HepG2 (cell line): Measurements from ENCODE around the gene LIMK2. TPM values are rescaled to one million over a fixed set of nuclear protein-coding genes. Genes with fewer than 3 reads are reported as not detected.

Experiments used
- CERS6 ChIP-seq: sonication (generic); formaldehyde crosslinking; IDR thresholded peaks from 2 replicates; pipeline ENCODE4 v1.5.0; 2020; ENCODE audit warnings: missing genetic modification reagents
- FOSL1 ChIP-seq: sonication (generic); formaldehyde crosslinking; IDR thresholded peaks from 2 replicates; pipeline ENCODE4 v1.9.0; 2021; ENCODE audit warnings: missing genetic modification reagents, borderline replicate concordance
- KAT2B ChIP-seq: fragments of 150-350 bp; IDR thresholded peaks from 2 replicates; pipeline ENCODE4 v1.6.1; 2014; ENCODE audit warnings: low read depth, low read length, borderline replicate concordance
- KDM6A ChIP-seq: IDR thresholded peaks from 2 replicates; pipeline ENCODE4 v1.6.1; 2016; ENCODE audit warnings: low read depth
- YEATS2 ChIP-seq: sonication (generic); formaldehyde crosslinking; IDR thresholded peaks from 2 replicates; pipeline ENCODE4 v1.4.0; 2020; ENCODE audit warnings: missing genetic modification reagents, borderline replicate concordance
- ZNF280D ChIP-seq: sonication (generic); formaldehyde crosslinking; IDR thresholded peaks from 2 replicates; pipeline ENCODE4 v1.5.1; 2020; ENCODE audit warnings: mild to moderate bottlenecking, missing genetic modification reagents
- ZNF747 ChIP-seq: sonication (generic); formaldehyde crosslinking; IDR thresholded peaks from 2 replicates; pipeline ENCODE4 v1.8.1; 2023; ENCODE audit warnings: missing genetic modification reagents, mild to moderate bottlenecking, borderline replicate concordance
- ZSCAN30 ChIP-seq: sonication (generic); formaldehyde crosslinking; IDR thresholded peaks from 2 replicates; pipeline ENCODE4 v1.5.0; 2020; ENCODE audit warnings: mild to moderate bottlenecking, missing genetic modification reagents
- polyA plus RNA-seq, 8 experiments: library from polyadenylated mRNA; depleted of rRNA in 3 of 8; stranded (reverse) in 7 of 8; unstranded in 1 of 8; fragments of >200 nt; fragmentation: Illumina TruSeq in 4 of 8; extraction: Trizol in 4 of 8; gene quantifications; 2 replicates each; pipeline versions ENCODE4 v1.2.1 to v1.2.3, GENCODE V29; 2011 to 2016; ENCODE audit warnings: low read depth in 4 of 8, missing spikeins in 1 of 8, mixed read lengths in 1 of 8; ENCODE audit not compliant: insufficient read depth in 1 of 8
- total RNA-seq, 5 experiments: library from RNA; depleted of rRNA; stranded (reverse); fragments of >200 nt; fragmentation: Illumina TruSeq; extraction: Trizol; gene quantifications; 2 replicates each; pipeline ENCODE4 v1.2.3, GENCODE V29; 2016; ENCODE audit warnings: low read depth in 1 of 5
- TF ChIP-seq, protein P1 (sequence below): sonication (generic); formaldehyde crosslinking; IDR thresholded peaks from 2 replicates; pipeline ENCODE4 v1.4.0; 2020; ENCODE audit warnings: missing genetic modification reagents, borderline replicate concordance
- TF ChIP-seq, protein P2 (sequence below): sonication (generic); formaldehyde crosslinking; IDR thresholded peaks from 2 replicates; pipeline ENCODE4 v1.9.0; 2022; ENCODE audit warnings: missing genetic modification reagents, mild to moderate bottlenecking, borderline replicate concordance
- TF ChIP-seq, protein P3 (sequence below): IDR thresholded peaks from 2 replicates; pipeline ENCODE4 v1.6.1; 2016; ENCODE audit warnings: low read depth, missing genetic modification reagents, missing compliant biosample characterization
- TF ChIP-seq, protein P4 (sequence below), 2 experiments: IDR thresholded peaks; 2 replicates each; pipeline ENCODE4 v1.6.1; 2011 to 2012; ENCODE audit warnings: low read length in 2 of 2, borderline replicate concordance in 1 of 2, low read depth in 1 of 2, mild to moderate bottlenecking in 1 of 2, moderate library complexity in 1 of 2

LIMK2 gene
- total and polyA plus RNA-seq, 2 of the 13 experiments (the other 11 are each of a cell fraction or from before 2014, with no cell fraction given): 20.9 to 29.8 TPM

GRCh38 chr22:31223786-31224191 lies 11.7 kb downstream of the LIMK2 start (continued):
- TF ChIP-seq ZNF280D (CRISPR knock-in tag) (no peak), FOSL1 (CRISPR knock-in tag) (no peak), KDM6A (CRISPR knock-in tag) (no peak; the same call in 1 of the 2 replicates), YEATS2 (no peak), ZSCAN30 (no peak), ZNF747 (CRISPR knock-in tag) (0 out of 2 replicates have a peak, but pooled peaks have one; percentile 58), KAT2B (no peak), CERS6 (CRISPR knock-in tag) (no peak)
- TF ChIP-seq, protein P1, sequence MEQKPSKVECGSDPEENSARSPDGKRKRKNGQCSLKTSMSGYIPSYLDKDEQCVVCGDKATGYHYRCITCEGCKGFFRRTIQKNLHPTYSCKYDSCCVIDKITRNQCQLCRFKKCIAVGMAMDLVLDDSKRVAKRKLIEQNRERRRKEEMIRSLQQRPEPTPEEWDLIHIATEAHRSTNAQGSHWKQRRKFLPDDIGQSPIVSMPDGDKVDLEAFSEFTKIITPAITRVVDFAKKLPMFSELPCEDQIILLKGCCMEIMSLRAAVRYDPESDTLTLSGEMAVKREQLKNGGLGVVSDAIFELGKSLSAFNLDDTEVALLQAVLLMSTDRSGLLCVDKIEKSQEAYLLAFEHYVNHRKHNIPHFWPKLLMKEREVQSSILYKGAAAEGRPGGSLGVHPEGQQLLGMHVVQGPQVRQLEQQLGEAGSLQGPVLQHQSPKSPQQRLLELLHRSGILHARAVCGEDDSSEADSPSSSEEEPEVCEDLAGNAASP: no peak; the same call in 1 of the 2 replicates
- TF ChIP-seq, protein P2, sequence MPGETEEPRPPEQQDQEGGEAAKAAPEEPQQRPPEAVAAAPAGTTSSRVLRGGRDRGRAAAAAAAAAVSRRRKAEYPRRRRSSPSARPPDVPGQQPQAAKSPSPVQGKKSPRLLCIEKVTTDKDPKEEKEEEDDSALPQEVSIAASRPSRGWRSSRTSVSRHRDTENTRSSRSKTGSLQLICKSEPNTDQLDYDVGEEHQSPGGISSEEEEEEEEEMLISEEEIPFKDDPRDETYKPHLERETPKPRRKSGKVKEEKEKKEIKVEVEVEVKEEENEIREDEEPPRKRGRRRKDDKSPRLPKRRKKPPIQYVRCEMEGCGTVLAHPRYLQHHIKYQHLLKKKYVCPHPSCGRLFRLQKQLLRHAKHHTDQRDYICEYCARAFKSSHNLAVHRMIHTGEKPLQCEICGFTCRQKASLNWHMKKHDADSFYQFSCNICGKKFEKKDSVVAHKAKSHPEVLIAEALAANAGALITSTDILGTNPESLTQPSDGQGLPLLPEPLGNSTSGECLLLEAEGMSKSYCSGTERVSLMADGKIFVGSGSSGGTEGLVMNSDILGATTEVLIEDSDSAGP (CRISPR knock-in tag): peak; percentile 28; the same call in 1 of the 2 replicates
- TF ChIP-seq, protein P3, sequence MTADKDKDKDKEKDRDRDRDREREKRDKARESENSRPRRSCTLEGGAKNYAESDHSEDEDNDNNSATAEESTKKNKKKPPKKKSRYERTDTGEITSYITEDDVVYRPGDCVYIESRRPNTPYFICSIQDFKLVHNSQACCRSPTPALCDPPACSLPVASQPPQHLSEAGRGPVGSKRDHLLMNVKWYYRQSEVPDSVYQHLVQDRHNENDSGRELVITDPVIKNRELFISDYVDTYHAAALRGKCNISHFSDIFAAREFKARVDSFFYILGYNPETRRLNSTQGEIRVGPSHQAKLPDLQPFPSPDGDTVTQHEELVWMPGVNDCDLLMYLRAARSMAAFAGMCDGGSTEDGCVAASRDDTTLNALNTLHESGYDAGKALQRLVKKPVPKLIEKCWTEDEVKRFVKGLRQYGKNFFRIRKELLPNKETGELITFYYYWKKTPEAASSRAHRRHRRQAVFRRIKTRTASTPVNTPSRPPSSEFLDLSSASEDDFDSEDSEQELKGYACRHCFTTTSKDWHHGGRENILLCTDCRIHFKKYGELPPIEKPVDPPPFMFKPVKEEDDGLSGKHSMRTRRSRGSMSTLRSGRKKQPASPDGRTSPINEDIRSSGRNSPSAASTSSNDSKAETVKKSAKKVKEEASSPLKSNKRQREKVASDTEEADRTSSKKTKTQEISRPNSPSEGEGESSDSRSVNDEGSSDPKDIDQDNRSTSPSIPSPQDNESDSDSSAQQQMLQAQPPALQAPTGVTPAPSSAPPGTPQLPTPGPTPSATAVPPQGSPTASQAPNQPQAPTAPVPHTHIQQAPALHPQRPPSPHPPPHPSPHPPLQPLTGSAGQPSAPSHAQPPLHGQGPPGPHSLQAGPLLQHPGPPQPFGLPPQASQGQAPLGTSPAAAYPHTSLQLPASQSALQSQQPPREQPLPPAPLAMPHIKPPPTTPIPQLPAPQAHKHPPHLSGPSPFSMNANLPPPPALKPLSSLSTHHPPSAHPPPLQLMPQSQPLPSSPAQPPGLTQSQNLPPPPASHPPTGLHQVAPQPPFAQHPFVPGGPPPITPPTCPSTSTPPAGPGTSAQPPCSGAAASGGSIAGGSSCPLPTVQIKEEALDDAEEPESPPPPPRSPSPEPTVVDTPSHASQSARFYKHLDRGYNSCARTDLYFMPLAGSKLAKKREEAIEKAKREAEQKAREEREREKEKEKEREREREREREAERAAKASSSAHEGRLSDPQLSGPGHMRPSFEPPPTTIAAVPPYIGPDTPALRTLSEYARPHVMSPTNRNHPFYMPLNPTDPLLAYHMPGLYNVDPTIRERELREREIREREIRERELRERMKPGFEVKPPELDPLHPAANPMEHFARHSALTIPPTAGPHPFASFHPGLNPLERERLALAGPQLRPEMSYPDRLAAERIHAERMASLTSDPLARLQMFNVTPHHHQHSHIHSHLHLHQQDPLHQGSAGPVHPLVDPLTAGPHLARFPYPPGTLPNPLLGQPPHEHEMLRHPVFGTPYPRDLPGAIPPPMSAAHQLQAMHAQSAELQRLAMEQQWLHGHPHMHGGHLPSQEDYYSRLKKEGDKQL (CRISPR knock-in tag): no peak
- TF ChIP-seq, protein P4, sequence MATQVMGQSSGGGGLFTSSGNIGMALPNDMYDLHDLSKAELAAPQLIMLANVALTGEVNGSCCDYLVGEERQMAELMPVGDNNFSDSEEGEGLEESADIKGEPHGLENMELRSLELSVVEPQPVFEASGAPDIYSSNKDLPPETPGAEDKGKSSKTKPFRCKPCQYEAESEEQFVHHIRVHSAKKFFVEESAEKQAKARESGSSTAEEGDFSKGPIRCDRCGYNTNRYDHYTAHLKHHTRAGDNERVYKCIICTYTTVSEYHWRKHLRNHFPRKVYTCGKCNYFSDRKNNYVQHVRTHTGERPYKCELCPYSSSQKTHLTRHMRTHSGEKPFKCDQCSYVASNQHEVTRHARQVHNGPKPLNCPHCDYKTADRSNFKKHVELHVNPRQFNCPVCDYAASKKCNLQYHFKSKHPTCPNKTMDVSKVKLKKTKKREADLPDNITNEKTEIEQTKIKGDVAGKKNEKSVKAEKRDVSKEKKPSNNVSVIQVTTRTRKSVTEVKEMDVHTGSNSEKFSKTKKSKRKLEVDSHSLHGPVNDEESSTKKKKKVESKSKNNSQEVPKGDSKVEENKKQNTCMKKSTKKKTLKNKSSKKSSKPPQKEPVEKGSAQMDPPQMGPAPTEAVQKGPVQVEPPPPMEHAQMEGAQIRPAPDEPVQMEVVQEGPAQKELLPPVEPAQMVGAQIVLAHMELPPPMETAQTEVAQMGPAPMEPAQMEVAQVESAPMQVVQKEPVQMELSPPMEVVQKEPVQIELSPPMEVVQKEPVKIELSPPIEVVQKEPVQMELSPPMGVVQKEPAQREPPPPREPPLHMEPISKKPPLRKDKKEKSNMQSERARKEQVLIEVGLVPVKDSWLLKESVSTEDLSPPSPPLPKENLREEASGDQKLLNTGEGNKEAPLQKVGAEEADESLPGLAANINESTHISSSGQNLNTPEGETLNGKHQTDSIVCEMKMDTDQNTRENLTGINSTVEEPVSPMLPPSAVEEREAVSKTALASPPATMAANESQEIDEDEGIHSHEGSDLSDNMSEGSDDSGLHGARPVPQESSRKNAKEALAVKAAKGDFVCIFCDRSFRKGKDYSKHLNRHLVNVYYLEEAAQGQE (IDR thresholded peaks at IDR 0.05; ENCODE audit: borderline replicate concordance in 1 of 2, low read depth in 1 of 2, low read length in 2 of 2): no peak
